Measurements from ENCODE around the gene BPTF. TPM values are rescaled to one million over a fixed set of nuclear protein-coding genes. Genes with fewer than 3 reads are reported as not detected.
"Not testable (repeated sequence)": the region's sequence is repeated elsewhere in the genome, so short reads cannot be mapped to it uniquely, and the experiment has no call there.

The BPTF gene
- total RNA-seq, 1 experiment from 2014 or later = 25.5 TPM

- DNase-seq (ENCODE audit: low spot score) = no peak
- in situ Hi-C loops (cut with HindIII; ENCODE audit: low sequenced_read_pairs) = no loop called here
Measured at GRCh38 chr17:67833134-67833533, 7.8 kb downstream of the BPTF start.

GRCh38 chr17:67833946-67834631, 8.8 kb downstream of the BPTF start:
- no peak for DNase-seq (ENCODE audit: low spot score)
- in situ Hi-C loops (cut with HindIII; ENCODE audit: low sequenced_read_pairs) = no loop called here

GRCh38 chr17:67834634-67835033, 9.3 kb downstream of the BPTF start:
- in situ Hi-C loops (cut with HindIII; ENCODE audit: low sequenced_read_pairs) = no loop called here
- no peak for DNase-seq (ENCODE audit: low spot score)

GRCh38 chr17:67836205-67836987, 11.1 kb downstream of the BPTF start:
- in situ Hi-C loops (cut with HindIII; ENCODE audit: low sequenced_read_pairs) = no loop called here
- DNase-seq (ENCODE audit: low spot score) = no peak

- in situ Hi-C loops (cut with HindIII; ENCODE audit: low sequenced_read_pairs) = no loop called here
- no peak for DNase-seq (ENCODE audit: low spot score)
Measured at GRCh38 chr17:67837965-67838364, 12.7 kb downstream of the BPTF start.

- DNase-seq (ENCODE audit: low spot score) = no peak
- in situ Hi-C loops (cut with HindIII; ENCODE audit: low sequenced_read_pairs) = no loop called here
Measured at GRCh38 chr17:67838538-67838937, 13.2 kb downstream of the BPTF start.

- in situ Hi-C loops (cut with HindIII; ENCODE audit: low sequenced_read_pairs) = no loop called here
- no peak for DNase-seq (ENCODE audit: low spot score)
Measured at GRCh38 chr17:67841992-67842391, 16.7 kb downstream of the BPTF start.

GRCh38 chr17:67842648-67843047, 17.3 kb downstream of the BPTF start:
- DNase-seq (ENCODE audit: low spot score) = no peak
- in situ Hi-C loops (cut with HindIII; ENCODE audit: low sequenced_read_pairs) = no loop called here

- in situ Hi-C loops (cut with HindIII; ENCODE audit: low sequenced_read_pairs) = no loop called here
Measured at GRCh38 chr17:67845374-67845773, 20.1 kb downstream of the BPTF start.

GRCh38 chr17:67848189-67848588, 22.9 kb downstream of the BPTF start:
- in situ Hi-C loops (cut with HindIII; ENCODE audit: low sequenced_read_pairs); DNase-seq (ENCODE audit: low spot score): not testable (repeated sequence)

More at GRCh38 chr17:67845374-67845773, 20.1 kb downstream of the BPTF start:
- DNase-seq (ENCODE audit: low spot score) = no peak

- DNase-seq (ENCODE audit: low spot score); in situ Hi-C loops (cut with HindIII; ENCODE audit: low sequenced_read_pairs): not testable (repeated sequence)
Measured at GRCh38 chr17:67848846-67849245, 23.5 kb downstream of the BPTF start.

GRCh38 chr17:67850991-67851631, 25.8 kb downstream of the BPTF start:
- in situ Hi-C loops (cut with HindIII; ENCODE audit: low sequenced_read_pairs) = no loop called here
- DNase-seq (ENCODE audit: low spot score) = no peak

- DNase-seq (ENCODE audit: low spot score) = no peak
- in situ Hi-C loops (cut with HindIII; ENCODE audit: low sequenced_read_pairs) = no loop called here
Measured at GRCh38 chr17:67853703-67854102, 28.4 kb downstream of the BPTF start.

- DNase-seq (ENCODE audit: low spot score) = no peak
- in situ Hi-C loops (cut with HindIII; ENCODE audit: low sequenced_read_pairs) = no loop called here
Measured at GRCh38 chr17:67854378-67854777, 29.1 kb downstream of the BPTF start.

- no peak for DNase-seq (ENCODE audit: low spot score)
- in situ Hi-C loops (cut with HindIII; ENCODE audit: low sequenced_read_pairs) = no loop called here
Measured at GRCh38 chr17:67855504-67856324, 30.4 kb downstream of the BPTF start.

GRCh38 chr17:67856402-67856801, 31.1 kb downstream of the BPTF start:
- in situ Hi-C loops (cut with HindIII; ENCODE audit: low sequenced_read_pairs); DNase-seq (ENCODE audit: low spot score): not testable (repeated sequence)

GRCh38 chr17:67862614-67863217, 37.4 kb downstream of the BPTF start:
- in situ Hi-C loops (cut with HindIII; ENCODE audit: low sequenced_read_pairs) = no loop called here

GRCh38 chr17:67863624-67864247, 38.4 kb downstream of the BPTF start:
- in situ Hi-C loops (cut with HindIII; ENCODE audit: low sequenced_read_pairs) = no loop called here
- no peak for DNase-seq (ENCODE audit: low spot score)

More at GRCh38 chr17:67862614-67863217, 37.4 kb downstream of the BPTF start:
- no peak for DNase-seq (ENCODE audit: low spot score)

All from G401 (cell line).